Heart left ventricle (tissue), 16 donors: ENCODE data around the gene ZNF71. TPM values are rescaled to one million over a fixed set of nuclear protein-coding genes. Genes with fewer than 3 reads are reported as not detected.

Source experiments
- ATAC-seq, 4 donors: fragments of 200-7000 bp; cut with Tn5 transposase; one replicate each; pipeline ENCODE4 v1.9.1; 2020 to 2022; ENCODE audit warnings: moderate library complexity in 4 of 4, mild to moderate bottlenecking in 3 of 4, moderate number of reproducible peaks in 1 of 4
- DNase-seq, 5 donors: peaks; one replicate each; pipeline ENCODE4 v3.0.0-alpha.2; 2020
- H3K27ac ChIP-seq, 12 donors: fragments of 200-600 bp; sonication (generic) in 4 of 12; one replicate each; pipeline versions ENCODE4 v1.5.0 to v1.8.0; 2016 to 2022; ENCODE audit warnings: mild to moderate bottlenecking in 2 of 12
- H3K27me3 ChIP-seq, 9 donors: fragments of 200-600 bp; sonication (generic) in 2 of 9; one replicate each; pipeline versions ENCODE4 v1.5.1 to v1.8.0; 2016 to 2022; ENCODE audit warnings: mild to moderate bottlenecking in 3 of 9
- H3K36me3 ChIP-seq, 9 donors: fragments of 200-600 bp; sonication (generic) in 2 of 9; one replicate each; pipeline versions ENCODE4 v1.5.0 to v1.8.0; 2018 to 2022; ENCODE audit warnings: mild to moderate bottlenecking in 2 of 9
- H3K4me1 ChIP-seq, 12 donors: fragments of 200-600 bp; sonication (generic) in 4 of 12; one replicate each; pipeline versions ENCODE4 v1.5.0 to v1.8.0; 2016 to 2022; ENCODE audit warnings: mild to moderate bottlenecking in 3 of 12
- H3K4me3 ChIP-seq, 12 donors: fragments of 200-600 bp; sonication (generic) in 4 of 12; one replicate each; pipeline versions ENCODE4 v1.5.0 to v1.8.0; 2017 to 2022; ENCODE audit warnings: mild to moderate bottlenecking in 9 of 12, moderate library complexity in 4 of 12
- H3K9me3 ChIP-seq, 12 donors: fragments of 200-600 bp; sonication (generic) in 4 of 12; one replicate each; pipeline versions ENCODE4 v1.5.0 to v1.8.0; 2016 to 2022; ENCODE audit warnings: mild to moderate bottlenecking in 1 of 12
- POLR2A ChIP-seq, 2 donors: fragments of 450-650 bp; IDR thresholded peaks; one replicate each; pipeline ENCODE4 v1.6.1; 2017; ENCODE audit warnings: antibody characterized with exemption in 2 of 2, mild to moderate bottlenecking in 2 of 2, moderate library complexity in 2 of 2
- WGBS, 4 donors: extraction: QIAGEN DNeasy Blood & Tissue Kit in 2 of 4; methylation state at CpG; one replicate each; pipeline versions ENCODE4 v1.1.5 to v1.1.7; 2013 to 2018; 5-methylcytosine and 5-hydroxymethylcytosine counted together
- intact Hi-C, 10 donors: fragments of 100-400 bp; cut with DNase I; formaldehyde crosslinking; loops; one replicate each; pipeline versions ENCODE4 v1.11.1 to v1.14.2; 2022
- long read RNA-seq, 3 donors: library from polyadenylated mRNA; unstranded; transcript quantifications; one replicate each; pipeline ENCODE4 v2.0.0, GENCODE V29; 2020 to 2021
- polyA plus RNA-seq, 2 donors: library from polyadenylated mRNA; stranded (reverse); fragments of 200-250 nt; gene quantifications; one replicate each; pipeline ENCODE4 v1.2.3, GENCODE V29; 2013
- total RNA-seq, 9 donors: library from RNA; depleted of rRNA in 2 of 9; stranded (reverse); fragments of >200 nt in 2 of 9; fragmentation: NEBNext Ultra II Directional in 3 of 9; extraction: Animal tissue kit (Norgen Biotek cat#: 25700) in 3 of 9; gene quantifications; one replicate each; pipeline versions ENCODE4 v1.1.0 to v1.2.4, GENCODE V29; 2016 to 2023
- TF ChIP-seq, protein P1 (sequence below), 12 donors: fragments of 200-600 bp; sonication (generic) in 4 of 12; IDR thresholded peaks; one replicate each; pipeline versions ENCODE4 v1.5.0 to v1.8.0; 2018 to 2022; ENCODE audit warnings: antibody characterized with exemption in 12 of 12, mild to moderate bottlenecking in 5 of 12
- donor health status: ischemic (EF 13 %, LVEDD 7.1; RV severe dilation, severe dysfunction).
- donor health status: healthy with polysubstance abuse.
- donor health status: DM: no; HTN: yes; CAD: no.
- donor health status: DM: no; HTN: no; CAD: no.
- donor health status: ischemic (EF 25% LVEDD 6.9; RV normal size, moderate dysfunction).
- donor health status: ischemic (EF 25% LVEDD 5.7; RV mildly dilated, moderate dysfunction).
- donor health status: healthy.
- donor health status: DM: yes; HTN: yes; CAD: no.
- donor health status: ischemic (EF 35%, LVEDD 5.7; RV mildly dilated, moderate dysfunction).
- donor health status: nonischemic (EF 11% LVEDD 7.7; RV severe dilation, severe dysfunction).
- donor health status: DM: yes; HTN: yes; CAD: no.
- donor health status: PGD.
- donor health status: ischemic (EF 29% LVEDD 5.4; RV normal size, mild dysfunction).
- donor health status: nonischemic (EF 23%, LVEDD 6.1; RV moderate dilation, normal function).

ZNF71 gene
- total RNA-seq (10 to 100 TPM in 1 of 9 donors, 1 to 10 TPM in 8; 5.3 to 15.3 (median 7.1) TPM), polyA plus RNA-seq (10 to 100 TPM in 1 of 2 donors, 1 to 10 TPM in 1; 3.6 to 10.2 TPM)
- long read RNA-seq, donor 1, full-length matches to known transcripts = 12 of 18 reads
- long read RNA-seq, donor 1, partial matches to known transcripts = 0 of 18 reads
- long read RNA-seq, donor 1, other reads (novel, unspliced or antisense) = 6 of 18 reads
- long read RNA-seq, donor 2, full-length matches to known transcripts = 26 of 53 reads
- long read RNA-seq, donor 2, partial matches to known transcripts = 0 of 53 reads
- long read RNA-seq, donor 2, other reads (novel, unspliced or antisense) = 27 of 53 reads
- long read RNA-seq, donor 3, full-length matches to known transcripts = 17 of 18 reads
- long read RNA-seq, donor 3, partial matches to known transcripts = 0 of 18 reads
- long read RNA-seq, donor 3, other reads (novel, unspliced or antisense) = 1 of 18 reads

DNA sequence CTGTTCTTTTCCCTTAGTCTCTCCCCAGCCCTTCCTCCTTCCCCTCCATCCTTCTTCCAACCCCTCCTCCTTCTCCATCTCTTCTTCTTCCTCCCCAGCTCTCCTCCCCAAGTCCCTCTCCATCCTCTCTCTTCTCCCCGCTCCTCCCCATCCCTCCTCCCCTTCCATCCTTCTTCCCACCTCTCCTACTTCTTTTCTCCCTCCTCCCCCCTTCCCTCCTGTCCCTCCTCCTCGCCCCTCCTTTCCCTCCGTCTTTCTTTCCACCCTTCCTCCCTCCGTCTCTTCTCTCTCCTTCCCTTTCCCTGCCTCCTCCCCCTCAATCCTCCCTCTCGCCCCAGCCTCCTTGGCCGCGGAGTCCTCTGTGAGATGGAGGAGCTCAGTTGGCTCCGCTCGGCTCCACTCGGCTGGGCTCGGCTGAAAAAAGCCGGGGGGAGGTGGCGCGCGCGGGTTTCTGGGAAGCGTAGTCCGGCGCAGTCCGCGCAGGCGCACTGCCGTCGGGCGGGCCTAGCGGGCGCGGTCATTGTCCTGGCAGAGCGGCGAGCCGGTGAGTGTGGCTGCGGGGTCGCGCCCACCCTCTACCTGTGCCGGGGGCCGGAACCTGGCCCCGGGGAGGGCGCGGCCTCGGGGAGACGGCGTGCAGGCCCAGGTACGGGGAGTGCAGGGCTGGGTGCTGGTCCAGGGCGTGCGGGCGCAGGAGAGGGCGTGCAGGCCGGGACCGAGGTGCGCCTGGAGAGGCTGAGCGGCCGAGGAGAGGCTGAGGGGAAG is at the start of gene ZNF71:
Gene ZNF71 (plus strand): TSS at position 520 of the 765 bp plus-strand sequence. CDS start 6,257 bp downstream, outside the sequence.
- peaks cover 0 to 24% (median 8%) of the 10 kb centered on the region in 12 donors for H3K4me1 ChIP-seq
- no peaks in the 10 kb centered on the region for H3K27me3 ChIP-seq
- peak within 1 kb of the TSS in 11 of 12 donors; percentile 61 to 86 (median 76) for H3K27ac ChIP-seq
- ATAC-seq (peak; percentile 88 to 99 (median 98)), DNase-seq (peak; percentile 93 to 96 (median 93))
- TF ChIP-seq, protein P1, sequence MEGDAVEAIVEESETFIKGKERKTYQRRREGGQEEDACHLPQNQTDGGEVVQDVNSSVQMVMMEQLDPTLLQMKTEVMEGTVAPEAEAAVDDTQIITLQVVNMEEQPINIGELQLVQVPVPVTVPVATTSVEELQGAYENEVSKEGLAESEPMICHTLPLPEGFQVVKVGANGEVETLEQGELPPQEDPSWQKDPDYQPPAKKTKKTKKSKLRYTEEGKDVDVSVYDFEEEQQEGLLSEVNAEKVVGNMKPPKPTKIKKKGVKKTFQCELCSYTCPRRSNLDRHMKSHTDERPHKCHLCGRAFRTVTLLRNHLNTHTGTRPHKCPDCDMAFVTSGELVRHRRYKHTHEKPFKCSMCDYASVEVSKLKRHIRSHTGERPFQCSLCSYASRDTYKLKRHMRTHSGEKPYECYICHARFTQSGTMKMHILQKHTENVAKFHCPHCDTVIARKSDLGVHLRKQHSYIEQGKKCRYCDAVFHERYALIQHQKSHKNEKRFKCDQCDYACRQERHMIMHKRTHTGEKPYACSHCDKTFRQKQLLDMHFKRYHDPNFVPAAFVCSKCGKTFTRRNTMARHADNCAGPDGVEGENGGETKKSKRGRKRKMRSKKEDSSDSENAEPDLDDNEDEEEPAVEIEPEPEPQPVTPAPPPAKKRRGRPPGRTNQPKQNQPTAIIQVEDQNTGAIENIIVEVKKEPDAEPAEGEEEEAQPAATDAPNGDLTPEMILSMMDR (IDR thresholded peaks at IDR 0.05) = no peak
- TF ChIP-seq POLR2A (IDR thresholded peaks at IDR 0.05) = peak in 1 of 2 donors; percentile 64
- WGBS, 4 donors = 1% methylated on average over 37 to 52 of the region's 52 CpGs
- peak within 1 kb of the TSS; percentile 65 to 100 (median 88) for H3K4me3 ChIP-seq
- peaks cover 0 to 33% (median 0%) of the 10 kb centered on the region in 12 donors for H3K9me3 ChIP-seq
- intact Hi-C loops = loop anchor here in 3 of 10 donors (2.0 to 5.0 kb wide), 3 partner anchors 28 to 77 kb away; partner anchors contain the start of genes ZNF470 (in 1 of the 3) and ZNF835 (in 1 of the 3)
- H3K36me3 ChIP-seq = peaks cover 0 to 3% (median 0%) of the 10 kb centered on the region in 9 donors

DNA sequence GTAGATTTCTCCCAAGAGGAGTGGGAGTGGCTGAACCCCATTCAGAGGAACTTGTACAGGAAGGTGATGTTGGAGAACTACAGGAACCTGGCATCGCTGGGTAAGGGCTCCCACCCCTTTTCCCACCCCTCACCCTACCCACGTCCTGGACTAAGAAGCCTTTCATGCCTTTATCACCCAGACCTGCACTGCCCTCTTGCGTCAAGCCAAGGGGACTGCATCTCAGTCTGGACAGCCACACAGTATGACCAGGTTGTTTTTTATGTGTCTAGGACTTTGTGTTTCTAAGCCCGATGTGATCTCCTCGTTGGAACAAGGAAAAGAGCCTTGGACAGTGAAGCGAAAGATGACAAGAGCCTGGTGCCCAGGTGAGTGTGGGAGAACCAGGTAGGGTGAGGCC is 47.6 kb upstream of the ZNF71 start:
- Histone ChIP-seq H3K9me3 (peaks cover 0 to 100% (median 65%) of the 10 kb centered on the region in 12 donors), H3K27me3 (no peaks in the 10 kb centered on the region), H3K36me3 (peaks cover 11 to 97% (median 52%) of the 10 kb centered on the region in 9 donors), H3K4me1 (no peaks in the 10 kb centered on the region), H3K4me3 (no peak overlapping the region), H3K27ac (no peak overlapping the region)
- DNase-seq (no peak), ATAC-seq (no peak)
- 53 to 66% (median 58%) methylated on average over 6 of the region's 6 CpGs for WGBS, 4 donors
- intact Hi-C loops = no loop called here
- TF ChIP-seq, protein P1 (IDR thresholded peaks at IDR 0.05) = peak in 4 of 12 donors; percentile 9 to 35 (median 16)
- TF ChIP-seq POLR2A (IDR thresholded peaks at IDR 0.05) = no peak

DNA sequence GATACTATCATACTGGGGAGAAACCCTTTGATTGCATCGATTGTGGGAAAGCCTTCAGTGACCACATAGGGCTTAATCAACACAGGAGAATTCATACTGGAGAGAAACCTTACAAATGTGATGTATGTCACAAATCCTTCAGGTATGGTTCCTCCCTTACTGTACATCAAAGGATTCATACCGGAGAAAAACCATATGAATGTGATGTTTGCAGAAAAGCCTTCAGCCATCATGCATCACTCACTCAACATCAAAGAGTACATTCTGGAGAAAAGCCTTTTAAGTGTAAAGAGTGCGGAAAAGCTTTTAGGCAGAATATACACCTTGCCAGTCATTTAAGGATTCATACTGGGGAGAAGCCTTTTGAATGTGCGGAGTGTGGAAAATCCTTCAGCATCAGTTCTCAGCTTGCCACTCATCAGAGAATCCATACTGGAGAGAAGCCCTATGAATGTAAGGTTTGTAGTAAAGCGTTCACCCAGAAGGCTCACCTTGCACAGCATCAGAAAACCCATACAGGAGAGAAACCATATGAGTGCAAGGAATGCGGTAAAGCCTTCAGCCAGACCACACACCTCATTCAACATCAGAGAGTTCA is 40.7 kb upstream of the ZNF71 start:
- ATAC-seq (no peak), DNase-seq (no peak)
- Histone ChIP-seq H3K27ac (no peak overlapping the region), H3K27me3 (no peaks in the 10 kb centered on the region), H3K4me3 (no peak overlapping the region), H3K4me1 (no peaks in the 10 kb centered on the region), H3K36me3 (peaks cover 18 to 76% (median 46%) of the 10 kb centered on the region in 9 donors), H3K9me3 (peaks cover 0 to 100% (median 91%) of the 10 kb centered on the region in 12 donors)
- no peak for TF ChIP-seq POLR2A (IDR thresholded peaks at IDR 0.05)
- TF ChIP-seq, protein P1 (IDR thresholded peaks at IDR 0.05) = no peak
- WGBS, 4 donors = 77 to 99% (median 96%) methylated on average over 6 of the region's 6 CpGs
- intact Hi-C loops = no loop called here
